ENCODE data around the gene HNF1B. TPM values are rescaled to one million over a fixed set of nuclear protein-coding genes. Genes with fewer than 3 reads are reported as not detected.

The HNF1B gene
- total and polyA plus RNA-seq, 10 of the 15 experiments (the other 5 are each of a cell fraction or from before 2014, with no cell fraction given), result 0.51 to 12.7 (median 1.9) TPM

DNA sequence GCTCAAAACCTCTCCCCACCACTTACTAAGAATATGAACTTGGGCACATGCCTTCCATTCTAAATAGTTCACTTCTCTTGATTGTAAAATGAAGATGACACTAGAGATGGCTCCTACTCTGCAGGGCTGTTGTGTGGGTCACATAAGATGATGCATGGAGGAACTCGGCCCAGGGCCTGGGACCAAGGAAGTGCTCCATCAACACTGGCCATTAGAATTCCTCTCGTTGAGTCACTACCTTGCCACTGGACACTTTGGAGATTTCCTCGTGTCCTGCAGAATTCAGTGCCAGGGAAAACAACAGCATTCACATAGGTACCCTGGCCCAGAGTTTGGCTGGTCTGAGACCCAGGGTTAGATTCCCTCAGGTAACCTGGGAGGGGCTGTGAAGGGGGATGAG is 18.6 kb downstream of the HNF1B start (continued):
- TF ChIP-seq, protein P1, sequence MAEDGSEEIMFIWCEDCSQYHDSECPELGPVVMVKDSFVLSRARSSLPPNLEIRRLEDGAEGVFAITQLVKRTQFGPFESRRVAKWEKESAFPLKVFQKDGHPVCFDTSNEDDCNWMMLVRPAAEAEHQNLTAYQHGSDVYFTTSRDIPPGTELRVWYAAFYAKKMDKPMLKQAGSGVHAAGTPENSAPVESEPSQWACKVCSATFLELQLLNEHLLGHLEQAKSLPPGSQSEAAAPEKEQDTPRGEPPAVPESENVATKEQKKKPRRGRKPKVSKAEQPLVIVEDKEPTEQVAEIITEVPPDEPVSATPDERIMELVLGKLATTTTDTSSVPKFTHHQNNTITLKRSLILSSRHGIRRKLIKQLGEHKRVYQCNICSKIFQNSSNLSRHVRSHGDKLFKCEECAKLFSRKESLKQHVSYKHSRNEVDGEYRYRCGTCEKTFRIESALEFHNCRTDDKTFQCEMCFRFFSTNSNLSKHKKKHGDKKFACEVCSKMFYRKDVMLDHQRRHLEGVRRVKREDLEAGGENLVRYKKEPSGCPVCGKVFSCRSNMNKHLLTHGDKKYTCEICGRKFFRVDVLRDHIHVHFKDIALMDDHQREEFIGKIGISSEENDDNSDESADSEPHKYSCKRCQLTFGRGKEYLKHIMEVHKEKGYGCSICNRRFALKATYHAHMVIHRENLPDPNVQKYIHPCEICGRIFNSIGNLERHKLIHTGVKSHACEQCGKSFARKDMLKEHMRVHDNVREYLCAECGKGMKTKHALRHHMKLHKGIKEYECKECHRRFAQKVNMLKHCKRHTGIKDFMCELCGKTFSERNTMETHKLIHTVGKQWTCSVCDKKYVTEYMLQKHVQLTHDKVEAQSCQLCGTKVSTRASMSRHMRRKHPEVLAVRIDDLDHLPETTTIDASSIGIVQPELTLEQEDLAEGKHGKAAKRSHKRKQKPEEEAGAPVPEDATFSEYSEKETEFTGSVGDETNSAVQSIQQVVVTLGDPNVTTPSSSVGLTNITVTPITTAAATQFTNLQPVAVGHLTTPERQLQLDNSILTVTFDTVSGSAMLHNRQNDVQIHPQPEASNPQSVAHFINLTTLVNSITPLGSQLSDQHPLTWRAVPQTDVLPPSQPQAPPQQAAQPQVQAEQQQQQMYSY (CRISPR knock-in tag; IDR thresholded peaks at IDR 0.05), result no peak
- TF ChIP-seq MXI1 (IDR thresholded peaks at IDR 0.05; ENCODE audit: low read depth, low read length) (no peak), PAX5 (IDR thresholded peaks at IDR 0.05; ENCODE audit: borderline replicate concordance, low read depth, low read length) (no peak), BRCA1 (IDR thresholded peaks at IDR 0.05; ENCODE audit: low read depth, low read length) (no peak), ESRRA (IDR thresholded peaks at IDR 0.05; ENCODE audit: low read length) (no peak), SRF (IDR thresholded peaks at IDR 0.05; ENCODE audit: low read depth in 2 of 2, low read length in 2 of 2) (no peak), RCOR1 (conservative IDR thresholded peaks at IDR 0.05; ENCODE audit: low read depth, low read length) (no peak), ZNF24 (IDR thresholded peaks at IDR 0.05) (no peak)
- TF ChIP-seq, protein P2, sequence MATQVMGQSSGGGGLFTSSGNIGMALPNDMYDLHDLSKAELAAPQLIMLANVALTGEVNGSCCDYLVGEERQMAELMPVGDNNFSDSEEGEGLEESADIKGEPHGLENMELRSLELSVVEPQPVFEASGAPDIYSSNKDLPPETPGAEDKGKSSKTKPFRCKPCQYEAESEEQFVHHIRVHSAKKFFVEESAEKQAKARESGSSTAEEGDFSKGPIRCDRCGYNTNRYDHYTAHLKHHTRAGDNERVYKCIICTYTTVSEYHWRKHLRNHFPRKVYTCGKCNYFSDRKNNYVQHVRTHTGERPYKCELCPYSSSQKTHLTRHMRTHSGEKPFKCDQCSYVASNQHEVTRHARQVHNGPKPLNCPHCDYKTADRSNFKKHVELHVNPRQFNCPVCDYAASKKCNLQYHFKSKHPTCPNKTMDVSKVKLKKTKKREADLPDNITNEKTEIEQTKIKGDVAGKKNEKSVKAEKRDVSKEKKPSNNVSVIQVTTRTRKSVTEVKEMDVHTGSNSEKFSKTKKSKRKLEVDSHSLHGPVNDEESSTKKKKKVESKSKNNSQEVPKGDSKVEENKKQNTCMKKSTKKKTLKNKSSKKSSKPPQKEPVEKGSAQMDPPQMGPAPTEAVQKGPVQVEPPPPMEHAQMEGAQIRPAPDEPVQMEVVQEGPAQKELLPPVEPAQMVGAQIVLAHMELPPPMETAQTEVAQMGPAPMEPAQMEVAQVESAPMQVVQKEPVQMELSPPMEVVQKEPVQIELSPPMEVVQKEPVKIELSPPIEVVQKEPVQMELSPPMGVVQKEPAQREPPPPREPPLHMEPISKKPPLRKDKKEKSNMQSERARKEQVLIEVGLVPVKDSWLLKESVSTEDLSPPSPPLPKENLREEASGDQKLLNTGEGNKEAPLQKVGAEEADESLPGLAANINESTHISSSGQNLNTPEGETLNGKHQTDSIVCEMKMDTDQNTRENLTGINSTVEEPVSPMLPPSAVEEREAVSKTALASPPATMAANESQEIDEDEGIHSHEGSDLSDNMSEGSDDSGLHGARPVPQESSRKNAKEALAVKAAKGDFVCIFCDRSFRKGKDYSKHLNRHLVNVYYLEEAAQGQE (IDR thresholded peaks at IDR 0.05; ENCODE audit: low read depth, low read length), result no peak
- TF ChIP-seq, protein P3, sequence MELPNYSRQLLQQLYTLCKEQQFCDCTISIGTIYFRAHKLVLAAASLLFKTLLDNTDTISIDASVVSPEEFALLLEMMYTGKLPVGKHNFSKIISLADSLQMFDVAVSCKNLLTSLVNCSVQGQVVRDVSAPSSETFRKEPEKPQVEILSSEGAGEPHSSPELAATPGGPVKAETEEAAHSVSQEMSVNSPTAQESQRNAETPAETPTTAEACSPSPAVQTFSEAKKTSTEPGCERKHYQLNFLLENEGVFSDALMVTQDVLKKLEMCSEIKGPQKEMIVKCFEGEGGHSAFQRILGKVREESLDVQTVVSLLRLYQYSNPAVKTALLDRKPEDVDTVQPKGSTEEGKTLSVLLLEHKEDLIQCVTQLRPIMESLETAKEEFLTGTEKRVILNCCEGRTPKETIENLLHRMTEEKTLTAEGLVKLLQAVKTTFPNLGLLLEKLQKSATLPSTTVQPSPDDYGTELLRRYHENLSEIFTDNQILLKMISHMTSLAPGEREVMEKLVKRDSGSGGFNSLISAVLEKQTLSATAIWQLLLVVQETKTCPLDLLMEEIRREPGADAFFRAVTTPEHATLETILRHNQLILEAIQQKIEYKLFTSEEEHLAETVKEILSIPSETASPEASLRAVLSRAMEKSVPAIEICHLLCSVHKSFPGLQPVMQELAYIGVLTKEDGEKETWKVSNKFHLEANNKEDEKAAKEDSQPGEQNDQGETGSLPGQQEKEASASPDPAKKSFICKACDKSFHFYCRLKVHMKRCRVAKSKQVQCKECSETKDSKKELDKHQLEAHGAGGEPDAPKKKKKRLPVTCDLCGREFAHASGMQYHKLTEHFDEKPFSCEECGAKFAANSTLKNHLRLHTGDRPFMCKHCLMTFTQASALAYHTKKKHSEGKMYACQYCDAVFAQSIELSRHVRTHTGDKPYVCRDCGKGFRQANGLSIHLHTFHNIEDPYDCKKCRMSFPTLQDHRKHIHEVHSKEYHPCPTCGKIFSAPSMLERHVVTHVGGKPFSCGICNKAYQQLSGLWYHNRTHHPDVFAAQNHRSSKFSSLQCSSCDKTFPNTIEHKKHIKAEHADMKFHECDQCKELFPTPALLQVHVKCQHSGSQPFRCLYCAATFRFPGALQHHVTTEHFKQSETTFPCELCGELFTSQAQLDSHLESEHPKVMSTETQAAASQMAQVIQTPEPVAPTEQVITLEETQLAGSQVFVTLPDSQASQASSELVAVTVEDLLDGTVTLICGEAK (IDR thresholded peaks at IDR 0.05; ENCODE audit: borderline replicate concordance), result no peak
- TF ChIP-seq, protein P4, sequence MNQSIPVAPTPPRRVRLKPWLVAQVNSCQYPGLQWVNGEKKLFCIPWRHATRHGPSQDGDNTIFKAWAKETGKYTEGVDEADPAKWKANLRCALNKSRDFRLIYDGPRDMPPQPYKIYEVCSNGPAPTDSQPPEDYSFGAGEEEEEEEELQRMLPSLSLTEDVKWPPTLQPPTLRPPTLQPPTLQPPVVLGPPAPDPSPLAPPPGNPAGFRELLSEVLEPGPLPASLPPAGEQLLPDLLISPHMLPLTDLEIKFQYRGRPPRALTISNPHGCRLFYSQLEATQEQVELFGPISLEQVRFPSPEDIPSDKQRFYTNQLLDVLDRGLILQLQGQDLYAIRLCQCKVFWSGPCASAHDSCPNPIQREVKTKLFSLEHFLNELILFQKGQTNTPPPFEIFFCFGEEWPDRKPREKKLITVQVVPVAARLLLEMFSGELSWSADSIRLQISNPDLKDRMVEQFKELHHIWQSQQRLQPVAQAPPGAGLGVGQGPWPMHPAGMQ (IDR thresholded peaks at IDR 0.05; ENCODE audit: borderline replicate concordance), result no peak
